B cell (primary cell): Measurements from ENCODE around the gene BBX. TPM values are rescaled to one million over a fixed set of nuclear protein-coding genes. Genes with fewer than 3 reads are reported as not detected.

Source experiments
- ATAC-seq: fragments of 200-7000 bp; cut with Tn5 transposase; one replicate; pipeline ENCODE4 v1.10.0; 2021; ENCODE audit warnings: low read depth, mild to moderate bottlenecking, moderate number of reproducible peaks, moderate library complexity
- CTCF ChIA-PET: fragments of 350-600 bp; sonication (Branson Sonifier 250); formaldehyde crosslinking; loops from one replicate; lab custom pipeline; 2021; ENCODE audit warnings: antibody characterized with exemption, inconsistent platforms; lab: Charles Lee
- POLR2A ChIA-PET: fragments of 350-600 bp; sonication (Branson Sonifier 250); formaldehyde crosslinking; loops from one replicate; lab custom pipeline; 2021; ENCODE audit warnings: antibody characterized with exemption; lab: Charles Lee
- DNase-seq: peaks from one replicate; pipeline ENCODE4 v3.0.0; 2013
- H2AFZ ChIP-seq: 2 replicates; pipeline ENCODE4 v1.6.1; 2012; ENCODE audit warnings: mild to moderate bottlenecking, low read depth, low read length; ENCODE audit not compliant: insufficient read depth, poor library complexity, severe bottlenecking
- H3K27ac ChIP-seq, 2 donors: 1 replicate in 1 of 2; 2 replicates in 1 of 2; pipeline ENCODE4 v1.5.1; 2012 to 2013; ENCODE audit warnings: low read length in 2 of 2, mild to moderate bottlenecking in 2 of 2, moderate library complexity in 1 of 2
- H3K27me3 ChIP-seq, 4 experiments: fragments of 200-600 bp in 1 of 4; sonication (generic) in 1 of 4; replicated peaks in 1 of 4; 1 replicate in 2 of 4; 2 replicates in 2 of 4; pipeline versions ENCODE4 v1.6.1 to v1.7.0; 2013 to 2016; ENCODE audit warnings: low read length in 3 of 4, mild to moderate bottlenecking in 2 of 4, mixed read lengths in 1 of 4, moderate library complexity in 1 of 4; ENCODE audit not compliant: insufficient read depth in 4 of 4, control insufficient read depth in 3 of 4; ENCODE audit errors: control extremely low read depth in 1 of 4
- H3K36me3 ChIP-seq, 2 experiments: replicated peaks in 1 of 2; 1 replicate in 1 of 2; 2 replicates in 1 of 2; pipeline versions ENCODE4 v1.6.1 to v1.7.1; 2013; ENCODE audit warnings: low read length in 1 of 2; ENCODE audit not compliant: insufficient read depth in 2 of 2, control insufficient read depth in 1 of 2; ENCODE audit errors: control extremely low read depth in 1 of 2, extremely low read depth in 1 of 2
- H3K4me1 ChIP-seq, 2 donors: fragments of 200-600 bp in 1 of 2; sonication (generic) in 1 of 2; 1 replicate in 1 of 2; 2 replicates in 1 of 2; pipeline versions ENCODE4 v1.5.1 to v1.6.1; 2013 to 2017; ENCODE audit warnings: low read length in 2 of 2; ENCODE audit not compliant: control insufficient read depth in 2 of 2, insufficient read depth in 2 of 2
- H3K4me2 ChIP-seq: replicated peaks from 2 replicates; pipeline ENCODE3; 2012; ENCODE audit warnings: mild to moderate bottlenecking, low read depth, low read length; ENCODE audit not compliant: poor library complexity, severe bottlenecking
- H3K4me3 ChIP-seq, 5 experiments: fragments of 200-600 bp in 1 of 5; sonication (generic) in 1 of 5; 1 replicate in 3 of 5; 2 replicates in 2 of 5; pipeline versions ENCODE4 v1.5.1 to v1.7.0; 2011 to 2016; ENCODE audit warnings: low read length in 4 of 5, mild to moderate bottlenecking in 4 of 5, low read depth in 2 of 5, control low read depth in 1 of 5, moderate library complexity in 1 of 5; ENCODE audit not compliant: insufficient read depth in 1 of 5; ENCODE audit errors: control extremely low read depth in 1 of 5, extremely low read depth in 1 of 5
- H3K79me2 ChIP-seq: fragments of 200-600 bp; sonication (generic); one replicate; pipeline ENCODE4 v1.6.0; 2016; ENCODE audit warnings: low read length; ENCODE audit not compliant: control insufficient read depth, insufficient read depth
- H3K9ac ChIP-seq: fragments of 200-600 bp; sonication (generic); 2 replicates; pipeline ENCODE4 v1.6.1; 2017; ENCODE audit warnings: mild to moderate bottlenecking, low read length, moderate library complexity
- H3K9me3 ChIP-seq, 3 donors: one replicate each; pipeline versions ENCODE4 v1.6.1 to v1.7.1; 2013; ENCODE audit warnings: low read length in 2 of 3; ENCODE audit not compliant: control insufficient read depth in 2 of 3, insufficient read depth in 1 of 3; ENCODE audit errors: control extremely low read depth in 1 of 3
- H4K20me1 ChIP-seq: 2 replicates; pipeline ENCODE4 v1.6.0; 2012; ENCODE audit warnings: mild to moderate bottlenecking, low read length; ENCODE audit not compliant: insufficient read depth, control insufficient read depth, poor library complexity, severe bottlenecking
- H3K27ac Mint-ChIP-seq: one replicate; pipeline ENCODE4 v1.8.0; 2021; ENCODE audit warnings: mixed read lengths
- H3K27me3 Mint-ChIP-seq: one replicate; pipeline ENCODE4 v1.8.0; 2021; ENCODE audit warnings: mixed read lengths
- H3K4me1 Mint-ChIP-seq: one replicate; pipeline ENCODE4 v1.8.0; 2021; ENCODE audit warnings: mixed read lengths
- H3K4me3 Mint-ChIP-seq: one replicate; pipeline ENCODE4 v1.8.0; 2021; ENCODE audit warnings: mixed read lengths
- H3K9me3 Mint-ChIP-seq: one replicate; pipeline ENCODE4 v1.8.0; 2022; ENCODE audit warnings: mixed read lengths; ENCODE audit not compliant: insufficient read depth
- CTCF ChIP-seq: fragments of 200-600 bp; IDR thresholded peaks from one replicate; pipeline ENCODE4 v1.8.0; 2022; ENCODE audit warnings: antibody characterized with exemption, mild to moderate bottlenecking
- EZH2 ChIP-seq: IDR thresholded peaks from 2 replicates; pipeline ENCODE4 v1.6.1; 2012; ENCODE audit warnings: borderline replicate concordance, low read depth, mild to moderate bottlenecking, moderate library complexity, low read length; ENCODE audit not compliant: insufficient read depth, poor library complexity, severe bottlenecking
- WGBS: methylation state at CpG from one replicate; pipeline ENCODE4 v1.1.5; 2013; ENCODE audit warnings: missing lambda C conversion rate; ENCODE audit not compliant: insufficient coverage; 5-methylcytosine and 5-hydroxymethylcytosine counted together
- intact Hi-C: fragments of 100-400 bp; cut with micrococcal nuclease; formaldehyde crosslinking; loops from one replicate; pipeline ENCODE4 v1.10.0; 2022
- polyA plus RNA-seq: library from polyadenylated mRNA; depleted of rRNA; stranded (reverse); fragments of >200 nt; gene quantifications from 2 replicates; pipeline ENCODE4 v1.2.3, GENCODE V29; 2012
- total RNA-seq, 2 donors: library from RNA; stranded (reverse); fragments of 120-200 nt in 1 of 2; gene quantifications; 1 replicate in 1 of 2; 2 replicates in 1 of 2; pipeline versions ENCODE4 v1.2.3 to v1.2.4, GENCODE V29; 2013 to 2022

Gene BBX
- total and polyA plus RNA-seq, 2 donors (not counting 1 experiment from before 2014, with no cell fraction given) = 27.8 to 133 TPM

DNA sequence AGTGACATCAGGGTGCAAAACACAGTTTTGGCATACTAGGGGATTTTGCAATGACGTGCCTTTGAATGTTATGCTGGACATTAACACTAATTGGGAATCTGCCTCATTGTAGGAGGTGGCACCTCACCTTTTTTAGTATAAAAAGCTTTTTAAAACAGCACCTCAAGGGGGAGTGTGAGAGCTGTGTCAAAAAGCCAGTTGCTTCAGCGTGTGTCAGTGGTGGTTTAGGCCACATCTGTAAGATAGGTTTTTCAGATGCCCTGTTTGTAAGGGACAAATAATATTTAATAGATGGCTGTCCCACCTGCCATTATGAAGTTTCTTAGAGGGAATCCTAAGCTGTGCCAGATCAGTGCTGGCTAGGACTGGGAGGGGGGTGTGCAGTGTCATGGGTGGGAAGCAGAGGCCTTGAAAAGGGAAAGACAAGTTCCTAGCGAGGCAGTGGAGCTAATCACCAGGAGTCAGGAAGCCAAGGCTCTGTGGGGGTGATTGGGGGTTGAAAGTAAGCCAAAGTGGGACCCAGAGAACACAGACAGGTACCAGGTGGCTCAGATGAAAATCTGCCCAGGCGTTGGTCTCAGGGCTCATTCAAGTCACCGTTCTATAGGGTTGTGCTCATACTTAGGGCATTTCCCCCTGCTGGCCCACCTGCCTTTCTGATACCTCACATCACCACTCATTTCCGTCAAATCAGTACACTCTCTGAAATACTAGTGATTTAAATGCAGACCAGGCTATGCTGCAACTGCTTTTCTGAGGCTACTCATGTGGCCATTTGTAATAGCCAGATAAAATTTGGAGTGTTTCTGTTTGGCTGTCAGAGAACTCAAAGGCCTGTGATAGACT is 120.5 kb downstream of the BBX start:
- no peaks in the 10 kb centered on the region for H3K4me1 ChIP-seq
- H3K79me2 ChIP-seq = peaks cover 51% of the 10 kb centered on the region
- no peak overlapping the region for H3K4me2 ChIP-seq
- H3K9me3 ChIP-seq = no peaks in the 10 kb centered on the region
- H3K27ac Mint-ChIP-seq = no peak overlapping the region
- peaks cover 26% of the 10 kb centered on the region for H4K20me1 ChIP-seq
- H2AFZ ChIP-seq = no peak overlapping the region
- no peak overlapping the region for H3K9ac ChIP-seq
- H3K4me1 Mint-ChIP-seq = peaks cover 20% of the 10 kb centered on the region
- H3K4me3 ChIP-seq = no peak overlapping the region
- 73% methylated on average over 4 of the region's 6 CpGs for WGBS
- no peak for DNase-seq
- no peaks in the 10 kb centered on the region for H3K27me3 ChIP-seq
- H3K4me3 Mint-ChIP-seq = no peak overlapping the region
- TF ChIP-seq EZH2 = no peak
- intact Hi-C loops = no loop called here
- H3K9me3 Mint-ChIP-seq = no peaks in the 10 kb centered on the region
- ChIA-PET CTCF (interaction anchor here (1.0 to 1.7 kb wide), 4 partner anchors 17 to 98 kb away, joined by 3 to 7 read pairs (median 4); no protein-coding TSS in a partner anchor), POLR2A (no interaction called here)
- H3K36me3 ChIP-seq = peaks cover 7 to 8% of the 10 kb centered on the region in 2 experiments
- no peak for ATAC-seq
- H3K27me3 Mint-ChIP-seq = no peaks in the 10 kb centered on the region
- H3K27ac ChIP-seq = no peak overlapping the region

GRCh38 chr3:107644631-107645030 is 121.9 kb downstream of the BBX start:
- TF ChIP-seq EZH2 (no peak), CTCF (no peak)
- ChIA-PET POLR2A (no interaction called here), CTCF (interaction anchor here (0.6 to 1.7 kb wide), 2 partner anchors 31 to 1282 kb away, joined by 4 to 7 read pairs; no protein-coding TSS in a partner anchor)
- Histone ChIP-seq H3K27me3 (no peaks in the 10 kb centered on the region), H3K36me3 (peaks cover 7 to 8% of the 10 kb centered on the region in 2 experiments), H3K79me2 (peaks cover 46% of the 10 kb centered on the region), H3K9me3 (no peaks in the 10 kb centered on the region), H3K4me2 (no peak overlapping the region), H3K4me1 (no peaks in the 10 kb centered on the region), H3K9ac (no peak overlapping the region), H3K4me3 (no peak overlapping the region), H4K20me1 (peaks cover 26% of the 10 kb centered on the region), H2AFZ (no peak overlapping the region), H3K27ac (no peak overlapping the region)
- H3K27ac Mint-ChIP-seq = no peak overlapping the region
- DNase-seq = no peak
- no CpG with 5 or more reads among the region's 3 CpGs for WGBS
- peaks cover 26% of the 10 kb centered on the region for H3K4me1 Mint-ChIP-seq
- ATAC-seq = no peak
- no peak overlapping the region for H3K4me3 Mint-ChIP-seq
- H3K9me3 Mint-ChIP-seq = no peaks in the 10 kb centered on the region
- H3K27me3 Mint-ChIP-seq = no peaks in the 10 kb centered on the region
- intact Hi-C loops = no loop called here
